Esophagus squamous epithelium (tissue), 5 donors: Measurements from ENCODE around the gene TEX19. TPM values are rescaled to one million over a fixed set of nuclear protein-coding genes. Genes with fewer than 3 reads are reported as not detected.

Experiments used
- DNase-seq: peaks from one replicate; lab custom pipeline; 2025; lab: John Stamatoyannopoulos, UW
- H3K27ac ChIP-seq, 4 donors: fragments of 200-600 bp; sonication (generic); one replicate each; pipeline ENCODE4 v1.5.1; 2016 to 2019; ENCODE audit warnings: mild to moderate bottlenecking in 1 of 4
- H3K27me3 ChIP-seq, 4 donors: fragments of 200-600 bp; sonication (generic); 1 replicate in 3 of 4; 2 replicates in 1 of 4; pipeline versions ENCODE4 v1.5.1 to v1.6.0; 2017 to 2021; ENCODE audit warnings: antibody characterized with exemption in 1 of 4
- H3K36me3 ChIP-seq, 3 donors: fragments of 200-600 bp; sonication (generic); one replicate each; pipeline ENCODE4 v1.5.1; 2016 to 2019
- H3K4me1 ChIP-seq, 3 donors: fragments of 200-600 bp; sonication (generic); one replicate each; pipeline ENCODE4 v1.5.1; 2017 to 2019
- H3K4me3 ChIP-seq, 4 donors: fragments of 200-600 bp; sonication (generic); 1 replicate in 3 of 4; 2 replicates in 1 of 4; pipeline ENCODE4 v1.5.1; 2016 to 2019; ENCODE audit warnings: mild to moderate bottlenecking in 2 of 4, moderate library complexity in 1 of 4
- H3K9me3 ChIP-seq, 3 donors: fragments of 200-600 bp; sonication (generic); one replicate each; pipeline ENCODE4 v1.5.1; 2016 to 2019
- POLR2A ChIP-seq, 4 donors: fragments of 450-650 bp; IDR thresholded peaks; one replicate each; pipeline ENCODE4 v1.6.1; 2017; ENCODE audit warnings: antibody characterized with exemption in 4 of 4, mild to moderate bottlenecking in 4 of 4, moderate library complexity in 3 of 4
- WGBS, 2 donors: methylation state at CpG; one replicate each; pipeline ENCODE4 v1.1.5; 2018; 5-methylcytosine and 5-hydroxymethylcytosine counted together
- intact Hi-C: fragments of 100-400 bp; cut with DNase I; formaldehyde crosslinking; loops from one replicate; pipeline ENCODE4 v1.15.0; 2022
- total RNA-seq, 4 donors: library from RNA; depleted of rRNA; stranded (reverse); fragments of >200 nt; gene quantifications; one replicate each; pipeline ENCODE4 v1.1.0, GENCODE V29; 2016
- TF ChIP-seq, protein P1 (sequence below), 6 experiments: fragments of 450-650 bp in 4 of 6; fragments of 200-600 bp in 2 of 6; sonication (generic) in 2 of 6; IDR thresholded peaks; one replicate each; pipeline ENCODE4 v1.5.1; 2016 to 2019; ENCODE audit warnings: antibody characterized with exemption in 6 of 6, mild to moderate bottlenecking in 4 of 6, moderate library complexity in 4 of 6
- donor health status: DM: yes; HTN: yes; CAD: no.

TEX19 gene, protein sequence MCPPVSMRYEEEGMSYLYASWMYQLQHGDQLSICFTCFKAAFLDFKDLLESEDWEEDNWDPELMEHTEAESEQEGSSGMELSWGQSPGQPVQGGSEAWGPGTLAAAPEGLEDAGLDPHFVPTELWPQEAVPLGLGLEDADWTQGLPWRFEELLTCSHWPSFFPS
- not detected for total RNA-seq

DNA sequence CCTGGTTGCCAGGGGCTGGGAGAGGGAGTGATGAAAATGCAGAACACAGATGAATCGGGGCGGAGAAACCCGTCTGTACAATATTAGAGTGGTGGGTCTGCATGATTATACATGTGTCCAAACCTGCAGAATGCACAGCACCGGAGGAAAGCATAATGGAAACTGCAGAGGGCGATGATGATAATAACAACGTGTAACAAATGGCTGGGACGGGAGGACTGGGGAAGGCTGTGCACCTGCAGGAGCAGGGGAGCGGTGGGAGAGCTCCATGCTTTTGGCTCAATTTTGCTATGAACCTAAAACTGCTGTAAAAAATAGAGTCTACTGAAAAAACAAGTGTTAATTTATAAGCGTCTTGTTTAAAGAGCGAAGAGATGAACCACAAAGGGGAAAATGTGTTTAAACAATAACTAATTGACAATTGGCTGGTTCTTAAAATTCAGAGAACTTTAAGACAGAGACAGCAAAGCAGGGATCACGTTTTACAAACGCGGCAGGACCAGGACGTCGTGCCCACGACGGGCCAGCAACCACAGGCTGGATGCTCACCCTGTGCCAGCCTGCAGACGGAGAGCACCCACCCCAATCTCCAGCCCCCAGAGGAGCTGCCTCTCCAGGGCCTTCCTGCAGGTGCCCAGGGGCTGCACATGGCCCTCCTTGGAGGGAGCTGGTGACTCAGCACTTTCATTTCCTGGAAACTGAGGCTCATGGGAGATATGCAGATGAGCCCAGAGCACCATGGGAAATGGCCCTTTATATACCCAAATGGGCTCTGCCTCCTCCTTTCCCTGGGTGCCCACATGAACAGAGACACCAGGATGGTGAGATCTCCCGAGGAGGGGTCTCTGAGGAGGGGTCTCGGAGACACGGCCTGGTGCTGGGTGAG is at the start of gene TEX19:
TEX19 (plus strand) TSS at position 783 of the 886 bp plus-strand sequence. CDS start 2,904 bp downstream, outside the sequence.
- DNase-seq = no peak
- 60 to 68% methylated on average over 19 to 20 of the region's 21 CpGs for WGBS, 2 donors
- intact Hi-C loops = loop anchor here (10.0 kb wide), 1 partner anchor 196 kb away; no protein-coding TSS in a partner anchor
- Histone ChIP-seq H3K4me3 (no peak within 1 kb of the TSS), H3K27ac (no peak within 1 kb of the TSS), H3K36me3 (no peaks in the 10 kb centered on the region), H3K4me1 (peaks cover 0 to 24% (median 0%) of the 10 kb centered on the region in 3 donors), H3K9me3 (no peaks in the 10 kb centered on the region), H3K27me3 (peaks cover 0 to 81% (median 1%) of the 10 kb centered on the region in 4 donors)
- TF ChIP-seq, protein P1, sequence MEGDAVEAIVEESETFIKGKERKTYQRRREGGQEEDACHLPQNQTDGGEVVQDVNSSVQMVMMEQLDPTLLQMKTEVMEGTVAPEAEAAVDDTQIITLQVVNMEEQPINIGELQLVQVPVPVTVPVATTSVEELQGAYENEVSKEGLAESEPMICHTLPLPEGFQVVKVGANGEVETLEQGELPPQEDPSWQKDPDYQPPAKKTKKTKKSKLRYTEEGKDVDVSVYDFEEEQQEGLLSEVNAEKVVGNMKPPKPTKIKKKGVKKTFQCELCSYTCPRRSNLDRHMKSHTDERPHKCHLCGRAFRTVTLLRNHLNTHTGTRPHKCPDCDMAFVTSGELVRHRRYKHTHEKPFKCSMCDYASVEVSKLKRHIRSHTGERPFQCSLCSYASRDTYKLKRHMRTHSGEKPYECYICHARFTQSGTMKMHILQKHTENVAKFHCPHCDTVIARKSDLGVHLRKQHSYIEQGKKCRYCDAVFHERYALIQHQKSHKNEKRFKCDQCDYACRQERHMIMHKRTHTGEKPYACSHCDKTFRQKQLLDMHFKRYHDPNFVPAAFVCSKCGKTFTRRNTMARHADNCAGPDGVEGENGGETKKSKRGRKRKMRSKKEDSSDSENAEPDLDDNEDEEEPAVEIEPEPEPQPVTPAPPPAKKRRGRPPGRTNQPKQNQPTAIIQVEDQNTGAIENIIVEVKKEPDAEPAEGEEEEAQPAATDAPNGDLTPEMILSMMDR (IDR thresholded peaks at IDR 0.05) = no peak
- TF ChIP-seq POLR2A (IDR thresholded peaks at IDR 0.05) = no peak

DNA sequence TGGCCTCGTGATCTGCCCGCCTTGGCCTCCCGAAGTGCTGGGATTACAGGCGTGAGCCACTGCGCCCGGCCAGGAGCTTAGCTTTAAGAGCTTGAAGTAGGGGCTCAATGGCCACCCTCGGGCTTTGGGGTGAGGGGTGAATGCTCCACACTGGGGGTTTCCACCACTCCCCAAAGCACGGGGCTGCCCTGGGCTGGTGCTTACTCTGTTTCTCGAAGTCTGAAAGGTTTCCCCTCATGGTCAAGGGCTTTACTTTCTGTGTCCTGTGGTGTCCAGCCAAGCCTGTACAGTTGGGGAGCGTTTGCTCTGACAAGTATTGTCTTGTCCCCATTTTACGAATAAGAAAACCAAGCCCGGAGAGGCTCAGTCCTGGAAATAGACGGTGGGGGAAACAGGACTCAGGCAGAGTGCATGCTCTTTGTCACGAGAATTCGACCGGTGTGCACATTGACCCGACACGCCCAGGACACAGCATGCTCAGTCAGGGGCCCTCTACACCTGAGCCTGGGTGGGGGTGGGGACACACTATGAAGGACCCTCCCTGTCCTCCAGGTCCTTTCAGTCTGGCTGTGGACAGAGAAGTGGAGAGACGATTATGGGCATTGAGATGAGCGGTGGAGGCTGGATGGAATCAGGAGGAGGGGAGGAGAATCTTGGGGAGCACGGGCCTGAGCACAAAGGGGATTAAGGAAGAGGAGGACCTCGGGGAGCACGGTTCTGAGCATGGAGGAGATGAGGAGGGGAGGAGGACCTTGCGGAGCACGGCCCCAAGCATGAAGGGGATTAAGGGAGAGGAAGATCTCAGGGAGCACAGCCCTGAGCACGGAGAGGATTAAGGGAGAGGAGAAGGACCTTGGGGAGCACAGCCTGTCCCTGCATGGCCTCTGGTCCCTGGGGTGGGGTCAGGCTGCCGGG is 49.1 kb upstream of the TEX19 start:
- Histone ChIP-seq H3K9me3 (no peaks in the 10 kb centered on the region), H3K4me3 (no peak overlapping the region), H3K36me3 (no peaks in the 10 kb centered on the region), H3K27me3 (peaks cover 0 to 77% (median 11%) of the 10 kb centered on the region in 4 donors), H3K4me1 (peaks cover 0 to 4% (median 2%) of the 10 kb centered on the region in 3 donors), H3K27ac (no peak overlapping the region)
- WGBS, 2 donors = 54 to 68% methylated on average over 13 to 20 of the region's 27 CpGs
- intact Hi-C loops = no loop called here
- TF ChIP-seq POLR2A (IDR thresholded peaks at IDR 0.05) = no peak
- TF ChIP-seq, protein P1 (IDR thresholded peaks at IDR 0.05) = no peak
- DNase-seq = no peak

DNA sequence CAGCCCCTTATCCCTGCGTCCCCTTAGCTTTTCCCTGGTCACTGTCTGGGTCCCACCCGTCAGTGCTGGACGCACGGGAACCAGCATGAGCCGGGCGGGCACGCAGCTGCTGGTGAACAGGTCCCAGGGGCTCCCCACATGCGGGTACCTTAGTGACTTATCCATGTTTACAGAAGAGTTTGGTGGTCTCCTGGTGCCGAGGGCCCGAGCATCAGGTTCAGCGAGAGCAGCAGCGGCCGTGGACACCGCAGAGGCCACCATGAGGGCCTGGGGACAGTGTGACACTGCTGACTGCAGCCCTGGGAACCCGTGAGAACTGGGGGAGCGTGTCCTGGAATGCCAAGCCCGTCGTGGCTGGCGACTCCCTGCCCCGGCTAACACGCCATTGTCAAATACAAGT is 48.2 kb upstream of the TEX19 start:
- no peak for DNase-seq
- Histone ChIP-seq H3K4me3 (no peak overlapping the region), H3K27me3 (peaks cover 5 to 86% (median 16%) of the 10 kb centered on the region in 4 donors), H3K27ac (no peak overlapping the region), H3K4me1 (peaks cover 4 to 12% (median 7%) of the 10 kb centered on the region in 3 donors), H3K36me3 (no peaks in the 10 kb centered on the region), H3K9me3 (no peaks in the 10 kb centered on the region)
- no peak for TF ChIP-seq POLR2A (IDR thresholded peaks at IDR 0.05)
- TF ChIP-seq, protein P1 (IDR thresholded peaks at IDR 0.05) = no peak
- intact Hi-C loops = no loop called here
- 90 to 100% methylated on average over 1 to 3 of the region's 21 CpGs for WGBS, 2 donors

DNA sequence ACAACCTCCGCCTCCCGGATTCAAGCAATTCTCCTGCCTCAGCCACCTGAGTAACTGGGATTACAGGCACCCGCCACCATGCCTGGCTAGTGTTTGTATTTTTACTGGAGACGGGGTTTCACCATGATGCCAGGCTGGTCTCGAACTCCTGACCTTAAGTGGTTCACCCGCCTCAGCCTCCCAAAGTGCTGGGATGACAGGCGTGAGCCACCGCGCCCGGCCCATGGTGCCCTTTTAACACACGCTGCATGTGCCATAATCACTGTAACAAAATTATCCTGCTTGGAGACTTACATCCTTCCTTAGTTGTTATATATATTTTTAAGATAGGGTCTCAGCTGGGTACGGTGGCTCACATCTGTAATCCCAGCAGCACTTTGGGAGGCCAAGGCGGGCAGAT is 47.1 kb upstream of the TEX19 start:
- Histone ChIP-seq H3K36me3 (no peaks in the 10 kb centered on the region), H3K9me3 (no peaks in the 10 kb centered on the region), H3K4me1 (peaks cover 4 to 21% (median 10%) of the 10 kb centered on the region in 3 donors), H3K27ac (no peak overlapping the region), H3K4me3 (no peak overlapping the region), H3K27me3 (peaks cover 5 to 97% (median 16%) of the 10 kb centered on the region in 4 donors)
- 80 to 87% methylated on average over 5 to 13 of the region's 13 CpGs for WGBS, 2 donors
- intact Hi-C loops = no loop called here
- TF ChIP-seq, protein P1 (IDR thresholded peaks at IDR 0.05) = no peak
- no peak for TF ChIP-seq POLR2A (IDR thresholded peaks at IDR 0.05)
- no peak for DNase-seq
